ENCODE measurements around the gene EPM2A.

GRCh38 chr6:145729887-145730286 lies 5.4 kb downstream of the EPM2A start:
- no peak for TF ChIP-seq POLR2AphosphoS5 (IDR thresholded peaks at IDR 0.05; ENCODE audit: insufficient read depth, low read depth, low read length)
- no peak for TF ChIP-seq CTCF (IDR thresholded peaks at IDR 0.05; ENCODE audit: extremely low read depth in 1 of 2, insufficient read depth in 1 of 2, low read depth in 1 of 2, low read length in 2 of 2)
- TF ChIP-seq POLR2A (IDR thresholded peaks at IDR 0.05; ENCODE audit: low read depth, low read length): no peak
